Measurements from ENCODE around the gene HAUS1. TPM values are rescaled to one million over a fixed set of nuclear protein-coding genes. Genes with fewer than 3 reads are reported as not detected.

HAUS1 gene, protein sequence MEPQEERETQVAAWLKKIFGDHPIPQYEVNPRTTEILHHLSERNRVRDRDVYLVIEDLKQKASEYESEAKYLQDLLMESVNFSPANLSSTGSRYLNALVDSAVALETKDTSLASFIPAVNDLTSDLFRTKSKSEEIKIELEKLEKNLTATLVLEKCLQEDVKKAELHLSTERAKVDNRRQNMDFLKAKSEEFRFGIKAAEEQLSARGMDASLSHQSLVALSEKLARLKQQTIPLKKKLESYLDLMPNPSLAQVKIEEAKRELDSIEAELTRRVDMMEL
- 51.3 and 85.3 TPM in 2 replicates for total RNA-seq

DNA sequence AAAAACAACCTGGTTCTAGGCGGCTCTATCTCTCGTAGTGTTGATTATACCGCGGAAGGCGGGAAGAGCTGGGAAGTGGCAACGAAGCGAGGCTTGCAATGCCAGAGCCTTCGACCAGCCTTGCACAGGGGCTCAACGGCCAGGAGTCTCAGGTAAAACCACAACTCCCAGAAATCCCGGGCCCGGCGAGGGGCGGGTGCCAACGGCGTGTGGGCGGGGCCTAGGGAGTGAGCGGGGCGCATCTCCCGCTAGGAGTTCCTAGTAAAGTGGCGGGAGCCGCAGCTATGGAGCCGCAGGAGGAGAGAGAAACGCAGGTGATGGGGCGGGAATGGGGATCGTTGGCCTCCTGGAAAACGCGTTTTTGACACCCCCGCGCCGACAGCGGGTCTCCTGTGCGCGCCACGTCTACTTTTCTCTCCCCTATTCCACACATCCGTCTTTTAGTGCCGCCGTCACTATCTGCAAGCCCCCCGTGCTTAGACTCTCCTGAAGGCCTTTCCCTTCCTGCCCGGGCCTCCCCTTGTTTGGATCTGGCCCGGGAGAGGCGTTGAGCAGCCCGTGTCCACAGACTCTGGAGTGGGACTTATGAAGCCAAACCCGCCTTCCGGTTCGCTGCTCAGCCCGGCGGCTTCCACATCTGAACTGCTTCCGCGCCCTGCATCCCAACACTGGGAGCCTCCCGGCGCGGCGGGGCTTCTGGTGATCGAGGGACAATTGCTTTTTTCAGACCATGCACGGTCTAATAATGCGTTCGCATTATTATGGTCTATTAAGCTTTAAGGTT, at the start of gene HAUS1:
Gene HAUS1 (plus strand): TSS at position 258 of the 784 bp plus-strand sequence. CDS start 27 bp downstream, at position 285.
- peak; percentile 69 for DNase-seq (ENCODE audit: low read depth)

DNA sequence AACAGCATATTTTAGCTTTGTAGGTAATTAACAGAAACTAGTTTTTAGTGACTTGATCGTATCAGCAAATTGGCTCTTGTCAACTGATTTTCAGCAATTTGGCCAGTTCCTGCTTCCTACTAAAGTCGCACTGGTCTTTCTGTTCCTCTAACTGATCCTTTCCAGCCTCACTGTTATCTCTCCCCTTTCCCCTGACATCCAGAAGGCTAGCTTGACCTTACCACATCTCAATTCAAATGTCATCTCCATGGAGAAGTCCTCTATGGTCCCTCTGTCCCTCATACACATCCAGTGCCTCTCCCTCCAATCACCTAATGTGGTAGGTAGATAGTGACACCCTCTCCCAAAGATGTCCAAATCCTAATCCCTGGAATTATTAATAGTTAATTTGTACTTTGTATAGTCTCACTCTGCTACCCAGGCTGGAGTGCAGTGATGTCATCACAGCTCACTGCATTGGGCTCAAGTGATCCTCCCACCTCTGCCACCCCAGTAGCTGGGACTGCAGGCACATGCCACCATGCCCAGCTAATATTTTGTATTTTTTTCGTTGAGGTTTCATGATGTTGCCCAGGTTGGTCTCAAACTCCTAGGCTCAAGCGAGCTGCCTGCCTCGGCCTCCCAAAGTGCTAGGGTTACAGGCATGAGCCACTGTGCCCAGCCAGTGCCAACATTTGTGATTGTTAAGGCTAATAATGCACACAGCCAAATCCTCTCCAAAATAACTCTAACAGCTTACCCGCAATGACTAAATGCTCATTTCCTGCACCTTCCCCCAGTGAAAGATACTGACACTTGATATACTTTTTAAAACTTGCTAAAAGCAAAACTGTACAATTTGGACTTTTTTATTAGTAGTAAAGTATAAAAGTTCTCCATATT, 49.0 kb upstream of the HAUS1 start:
- no peak for DNase-seq (ENCODE audit: low read depth)

DNA sequence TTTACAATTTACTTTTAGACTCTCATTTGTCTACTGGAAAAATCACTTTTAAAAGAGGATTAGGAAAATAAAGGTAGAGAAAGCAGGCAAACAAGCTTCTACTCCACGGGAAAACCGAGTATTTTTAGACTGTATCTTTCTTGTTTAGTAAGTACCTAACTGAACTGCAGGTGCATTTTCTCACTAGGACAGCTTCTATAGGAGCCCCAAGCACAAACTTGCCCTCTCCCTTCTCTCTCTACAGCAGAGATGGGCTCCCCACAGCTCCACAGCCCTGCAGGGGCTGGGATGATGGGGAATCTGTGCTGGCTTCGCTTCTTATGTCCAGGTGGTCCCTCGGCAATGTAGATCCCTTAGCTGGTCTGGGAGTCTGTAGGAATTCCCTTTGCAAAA, 48.4 kb upstream of the HAUS1 start:
- no peak for DNase-seq (ENCODE audit: low read depth)

DNA sequence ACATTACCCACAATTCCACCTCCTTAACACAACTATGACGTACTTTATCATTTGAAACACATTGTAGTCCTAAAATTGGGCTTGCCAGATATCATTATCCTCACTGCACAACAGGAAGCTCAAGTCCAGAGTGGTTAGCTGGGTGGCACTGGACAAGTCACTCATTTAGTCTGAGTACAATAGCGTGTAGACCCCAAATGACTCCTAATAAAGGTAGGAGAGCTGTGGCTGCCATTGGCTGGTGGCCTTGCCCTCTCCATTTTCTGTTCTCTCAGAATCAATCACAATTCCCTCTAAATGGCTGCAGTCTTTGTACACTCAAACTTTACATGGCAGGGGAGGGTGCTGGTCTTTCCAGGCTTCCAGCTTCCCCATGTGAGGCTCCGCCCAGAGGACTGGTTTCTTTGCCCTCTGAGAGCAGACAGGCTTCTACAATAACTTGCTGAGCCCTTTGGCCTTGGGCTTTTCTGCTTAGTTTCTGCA, 43.8 kb upstream of the HAUS1 start:
- DNase-seq (ENCODE audit: low read depth): no peak

- no peak for DNase-seq (ENCODE audit: low read depth)
These were observed 42.8 kb upstream of the HAUS1 start for GRCh38 chr18:46061387-46061786.

DNA sequence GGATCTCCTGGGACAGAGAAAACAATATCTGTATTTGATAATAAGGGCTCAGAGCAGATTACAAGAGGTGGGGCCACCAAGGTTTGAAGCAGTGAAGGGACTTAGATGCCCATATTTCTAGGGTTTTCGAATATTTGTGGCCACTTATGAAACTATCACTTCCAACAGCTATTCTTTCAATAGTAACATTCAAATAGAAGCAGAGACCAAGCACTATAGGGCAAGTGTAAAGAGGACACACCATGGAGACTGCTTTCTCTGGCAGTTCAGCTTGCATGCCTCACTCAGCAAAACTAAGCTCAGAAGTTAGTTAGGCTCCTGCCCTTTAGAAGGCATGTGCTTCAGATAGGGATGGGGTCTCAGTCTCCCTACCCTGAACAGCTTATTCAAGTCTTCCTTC, 42.4 kb upstream of the HAUS1 start:
- no peak for DNase-seq (ENCODE audit: low read depth)

DNA sequence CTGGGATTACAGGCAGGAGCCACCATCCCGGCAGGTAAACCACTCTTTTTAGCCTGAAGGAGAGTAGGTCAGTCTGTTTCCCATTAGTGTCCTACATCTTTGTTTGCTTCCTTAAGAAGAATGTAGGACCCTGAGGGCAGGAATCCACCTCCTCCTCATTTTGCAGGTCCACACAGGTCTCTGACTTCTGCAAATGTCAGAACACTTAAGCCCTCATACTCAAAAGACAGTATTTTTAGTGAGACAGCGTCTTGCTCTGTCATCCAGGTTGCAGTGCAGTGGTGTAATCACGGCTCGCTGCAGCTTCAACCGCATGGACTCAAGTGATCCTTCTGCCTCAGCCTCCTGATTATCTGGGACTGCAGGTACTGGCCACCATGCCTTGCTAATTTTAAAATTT, 41.4 kb upstream of the HAUS1 start:
- no peak for DNase-seq (ENCODE audit: low read depth)

GRCh38 chr18:46067438-46068007, 36.7 kb upstream of the HAUS1 start:
- peak; percentile 71 for DNase-seq (ENCODE audit: low read depth)

DNA sequence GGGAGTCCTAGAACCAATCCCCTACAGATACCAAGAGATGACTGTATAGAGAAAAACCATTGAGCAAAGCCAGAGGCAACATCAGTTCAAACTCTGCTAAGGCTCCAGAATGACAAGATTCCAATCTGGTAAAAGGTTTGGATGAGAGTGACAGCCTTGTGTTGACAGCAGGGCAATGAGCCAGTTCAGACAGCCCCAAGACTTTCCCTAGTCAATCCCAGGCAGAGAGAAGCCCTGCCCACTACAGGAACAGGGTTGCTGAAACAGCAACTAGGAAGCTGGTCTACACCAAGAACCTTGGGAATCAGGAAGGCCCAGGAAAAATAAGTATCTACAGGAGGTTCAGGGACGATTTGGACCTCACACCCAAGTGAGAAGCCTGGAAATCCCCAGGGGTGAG, 35.4 kb upstream of the HAUS1 start:
- no peak for DNase-seq (ENCODE audit: low read depth)

- DNase-seq (ENCODE audit: low read depth): peak; percentile 33
These were observed 34.7 kb upstream of the HAUS1 start for GRCh38 chr18:46069524-46069923.

DNA sequence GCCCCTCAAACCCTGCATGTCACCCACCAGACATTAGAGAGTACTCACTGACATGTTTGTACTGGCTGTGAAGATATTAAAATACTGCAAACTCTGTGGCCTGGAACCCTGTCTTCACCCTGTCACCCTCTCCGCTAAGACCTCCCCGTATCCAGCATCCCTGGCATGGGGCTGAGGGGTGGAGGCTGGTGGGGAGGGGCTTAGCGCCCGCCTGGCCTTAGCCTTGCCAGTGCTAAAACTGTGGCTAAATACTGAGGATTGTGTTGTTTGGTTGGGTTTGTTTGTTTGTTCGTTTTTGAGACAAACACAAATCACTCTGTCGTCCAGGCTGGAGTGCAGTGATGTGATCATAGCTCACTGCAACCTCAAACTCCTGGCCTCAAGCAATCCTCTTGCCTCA, 34.0 kb upstream of the HAUS1 start:
- DNase-seq (ENCODE audit: low read depth): no peak

GRCh38 chr18:46070815-46071652, 33.2 kb upstream of the HAUS1 start:
- no peak for DNase-seq (ENCODE audit: low read depth)

GRCh38 chr18:46071653-46072375, 32.4 kb upstream of the HAUS1 start, which contains the start of gene PSTPIP2:
PSTPIP2 (minus strand) TSS chr18:46072260; CDS start chr18:46072188, 72 bp downstream.
- DNase-seq (ENCODE audit: low read depth): no peak

DNA sequence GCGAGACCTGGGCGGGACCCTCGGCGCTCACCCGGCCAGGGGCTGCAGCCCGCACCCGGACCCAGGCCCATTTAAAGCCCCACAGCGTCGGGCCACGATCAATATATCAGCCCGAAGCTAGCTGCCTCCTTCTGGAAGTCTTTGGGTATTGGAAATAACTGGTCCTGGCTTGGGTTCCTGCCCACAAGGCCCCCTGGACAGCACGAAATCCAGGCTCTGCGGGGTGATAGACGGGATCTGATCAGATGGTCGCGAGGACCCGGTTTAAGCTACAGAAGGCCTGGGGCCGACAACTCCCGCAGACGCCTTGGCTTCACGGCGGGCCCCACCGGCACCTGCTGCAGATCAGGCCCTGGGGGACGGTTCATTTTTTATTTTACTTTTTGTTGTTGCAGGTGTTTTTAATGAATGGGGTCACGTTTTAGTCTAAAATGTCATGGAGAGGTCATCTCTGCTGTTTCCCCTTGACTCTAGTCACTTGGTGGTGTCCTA, 31.8 kb upstream of the HAUS1 start:
- no peak for DNase-seq (ENCODE audit: low read depth)

DNA sequence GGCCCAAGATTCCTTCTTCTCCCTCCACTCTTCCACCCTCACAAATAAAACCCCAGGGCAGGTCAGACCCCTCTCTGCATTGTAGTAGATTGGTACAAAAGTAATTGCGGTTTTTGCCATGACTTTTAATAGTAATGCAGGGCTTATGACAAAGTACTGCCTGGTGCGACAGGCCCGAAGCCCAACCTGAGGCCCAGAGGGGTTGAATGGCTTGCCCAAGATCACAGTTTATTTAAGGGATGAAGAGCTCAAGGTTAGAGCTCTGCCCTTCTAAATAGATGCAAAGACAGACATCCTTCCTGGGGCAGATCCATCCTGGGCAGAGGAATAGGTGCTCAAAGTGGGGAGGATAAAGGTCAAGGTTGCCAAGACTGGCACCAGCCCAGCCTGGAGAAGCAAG, 31.2 kb upstream of the HAUS1 start:
- no peak for DNase-seq (ENCODE audit: low read depth)

DNA sequence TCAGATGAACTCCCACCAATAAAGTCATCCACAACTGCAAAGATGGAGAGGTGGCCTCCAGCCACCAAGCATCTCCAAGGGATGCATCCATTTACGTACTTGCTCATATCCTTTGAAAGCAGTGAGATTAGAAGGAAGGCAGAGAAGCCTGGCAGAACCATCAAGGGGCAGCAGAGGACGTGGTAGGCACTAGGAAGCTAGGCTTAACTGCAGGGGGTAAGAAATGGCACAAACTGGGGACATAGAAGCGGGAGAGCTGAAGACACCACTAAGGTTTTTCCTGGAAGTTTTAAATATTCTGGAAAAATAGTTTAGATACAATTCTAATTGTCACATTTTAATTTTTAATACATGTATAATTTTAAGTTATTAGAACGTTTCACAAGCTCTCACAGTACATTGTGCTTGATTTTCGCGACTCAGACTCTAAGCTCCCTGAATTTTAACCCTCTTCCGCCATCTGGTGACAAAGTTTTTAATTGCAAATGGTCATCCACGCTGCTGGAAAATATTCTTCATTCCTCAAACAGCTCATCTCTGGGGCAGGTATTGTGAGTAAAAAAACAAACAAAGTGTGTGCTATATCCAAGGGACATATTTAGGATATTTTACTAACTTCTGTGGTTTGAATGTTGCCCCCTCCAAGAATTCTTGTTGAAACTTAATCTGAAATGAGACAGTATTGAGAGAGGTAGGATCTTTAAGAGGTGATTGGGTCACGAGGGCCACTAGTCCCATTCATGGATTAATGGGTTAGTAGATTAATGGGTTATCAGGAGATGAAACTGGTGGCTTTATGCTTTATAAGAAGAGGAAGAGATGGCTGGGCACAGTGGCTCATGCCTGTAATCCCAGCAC, 30.5 kb upstream of the HAUS1 start:
- peak; percentile 72 for DNase-seq (ENCODE audit: low read depth)

- DNase-seq (ENCODE audit: low read depth): no peak
These were observed 24.8 kb upstream of the HAUS1 start for GRCh38 chr18:46079336-46079735.

GRCh38 chr18:46080156-46080555, 24.0 kb upstream of the HAUS1 start:
- no peak for DNase-seq (ENCODE audit: low read depth)

- DNase-seq (ENCODE audit: low read depth): no peak
These were observed 19.8 kb upstream of the HAUS1 start for GRCh38 chr18:46084431-46084830.

Data from renal cortical epithelial cell (primary cell).